Measurements from ENCODE around the gene CDKAL1. TPM values are rescaled to one million over a fixed set of nuclear protein-coding genes. Genes with fewer than 3 reads are reported as not detected.

CDKAL1 gene
- total RNA-seq, 1 experiment from 2014 or later, result 20.6 TPM

GRCh38 chr6:21180155-21180554 is 645.9 kb downstream of the CDKAL1 start:
- peaks cover 23% of the 10 kb centered on the region for H3K36me3 Mint-ChIP-seq
- ATAC-seq (no peak), DNase-seq (ENCODE audit: low spot score) (no peak)
- TF ChIP-seq ZNF281 (CRISPR knock-in tag; IDR thresholded peaks at IDR 0.05) (no peak), ZNF532 (CRISPR knock-in tag; IDR thresholded peaks at IDR 0.05; ENCODE audit: borderline replicate concordance) (no peak), IRF1 (CRISPR knock-in tag; IDR thresholded peaks at IDR 0.05) (no peak), PRRX2 (CRISPR knock-in tag; IDR thresholded peaks at IDR 0.05) (no peak), MXD4 (CRISPR knock-in tag; IDR thresholded peaks at IDR 0.05; ENCODE audit: borderline replicate concordance) (no peak), NR1H2 (CRISPR knock-in tag; IDR thresholded peaks at IDR 0.05) (no peak), ZNF121 (CRISPR knock-in tag; IDR thresholded peaks at IDR 0.05) (no peak)
- H3K27ac Mint-ChIP-seq, result no peak overlapping the region
- H3K4me3 Mint-ChIP-seq, result no peak overlapping the region
- peaks cover 30% of the 10 kb centered on the region for H3K4me1 Mint-ChIP-seq
- ChIA-PET CTCF (no interaction called here), POLR2A (no interaction called here)
- no peaks in the 10 kb centered on the region for H3K27me3 Mint-ChIP-seq (ENCODE audit: low read depth)
- peaks cover 20% of the 10 kb centered on the region for H3K9me3 Mint-ChIP-seq

- no peak for TF ChIP-seq FOXK1 (CRISPR knock-in tag; IDR thresholded peaks at IDR 0.05)
- no peak for TF ChIP-seq SMAD3 (CRISPR knock-in tag; IDR thresholded peaks at IDR 0.05; ENCODE audit: borderline replicate concordance)
- no peak for TF ChIP-seq SMAD4 (CRISPR knock-in tag; IDR thresholded peaks at IDR 0.05)
- TF ChIP-seq NFYB (CRISPR knock-in tag; conservative IDR thresholded peaks at IDR 0.05; ENCODE audit: low read depth), result no peak
- no peak for TF ChIP-seq ZNF263 (CRISPR knock-in tag; IDR thresholded peaks at IDR 0.05; ENCODE audit: low read depth)
- CTCF ChIA-PET, result no interaction called here
- Mint-ChIP-seq H3K9me3 (peaks cover 20% of the 10 kb centered on the region), H3K36me3 (peaks cover 23% of the 10 kb centered on the region), H3K4me1 (peaks cover 37% of the 10 kb centered on the region), H3K27ac (no peak overlapping the region), H3K27me3 (ENCODE audit: low read depth) (no peaks in the 10 kb centered on the region), H3K4me3 (no peak overlapping the region)
- no peak for ATAC-seq
- DNase-seq (ENCODE audit: low spot score), result no peak
- POLR2A ChIA-PET, result no interaction called here
Measured at GRCh38 chr6:21180800-21181337, 646.6 kb downstream of the CDKAL1 start.

- CTCF ChIA-PET, result no interaction called here
Measured at GRCh38 chr6:21181866-21182265, 647.6 kb downstream of the CDKAL1 start.

More at GRCh38 chr6:21181866-21182265, 647.6 kb downstream of the CDKAL1 start:
- Mint-ChIP-seq H3K27ac (no peak overlapping the region), H3K9me3 (peaks cover 20% of the 10 kb centered on the region), H3K36me3 (peaks cover 23% of the 10 kb centered on the region), H3K27me3 (ENCODE audit: low read depth) (no peaks in the 10 kb centered on the region), H3K4me1 (peaks cover 46% of the 10 kb centered on the region), H3K4me3 (no peak overlapping the region)
- no peak for DNase-seq (ENCODE audit: low spot score)
- ATAC-seq, result no peak
- TF ChIP-seq CDX4 (CRISPR knock-in tag; IDR thresholded peaks at IDR 0.05; ENCODE audit: borderline replicate concordance), result no peak
- POLR2A ChIA-PET, result no interaction called here
